HG02759 (cell line): ENCODE results near the gene CEP295NL.
"Not testable (repeated sequence)": the region's sequence is repeated elsewhere in the genome, so short reads cannot be mapped to it uniquely, and the experiment has no call there.

ENCODE experiments used
- ATAC-seq: cut with Tn5 transposase; IDR thresholded peaks from one replicate; pipeline ENCODE4 v1.9.1; 2021; ENCODE audit warnings: mild to moderate bottlenecking, moderate library complexity; ENCODE audit not compliant: unreplicated experiment

The CEP295NL gene, protein sequence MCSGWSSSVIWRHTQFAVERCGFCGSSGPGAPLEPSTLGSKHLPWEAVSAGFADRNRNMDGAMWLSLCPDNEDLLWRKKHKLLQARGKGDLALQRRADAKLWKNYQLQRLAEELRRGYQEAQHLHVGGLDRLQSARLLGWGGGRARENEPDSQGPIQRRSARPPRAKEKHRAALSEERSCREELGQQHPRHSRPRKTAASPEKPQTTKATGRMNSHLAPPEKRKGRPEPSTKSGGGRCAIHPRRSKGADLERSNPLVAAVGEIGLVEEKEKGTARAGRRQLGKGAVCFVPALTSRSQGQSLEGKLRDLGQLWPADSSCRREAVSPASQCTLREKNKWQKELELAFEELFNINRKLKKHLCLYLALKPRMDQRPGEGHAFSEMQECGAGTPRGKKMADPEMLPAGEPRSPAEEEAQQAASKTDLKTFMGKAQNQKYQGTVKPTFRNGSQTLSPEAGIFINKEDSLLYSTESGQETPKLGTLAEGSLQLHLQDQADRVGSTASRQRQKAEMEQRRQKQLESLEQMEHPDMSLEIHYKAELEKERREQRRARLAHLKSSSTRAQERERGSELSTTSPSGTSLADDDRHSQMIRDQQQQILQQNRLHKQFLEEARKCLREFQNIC

DNA sequence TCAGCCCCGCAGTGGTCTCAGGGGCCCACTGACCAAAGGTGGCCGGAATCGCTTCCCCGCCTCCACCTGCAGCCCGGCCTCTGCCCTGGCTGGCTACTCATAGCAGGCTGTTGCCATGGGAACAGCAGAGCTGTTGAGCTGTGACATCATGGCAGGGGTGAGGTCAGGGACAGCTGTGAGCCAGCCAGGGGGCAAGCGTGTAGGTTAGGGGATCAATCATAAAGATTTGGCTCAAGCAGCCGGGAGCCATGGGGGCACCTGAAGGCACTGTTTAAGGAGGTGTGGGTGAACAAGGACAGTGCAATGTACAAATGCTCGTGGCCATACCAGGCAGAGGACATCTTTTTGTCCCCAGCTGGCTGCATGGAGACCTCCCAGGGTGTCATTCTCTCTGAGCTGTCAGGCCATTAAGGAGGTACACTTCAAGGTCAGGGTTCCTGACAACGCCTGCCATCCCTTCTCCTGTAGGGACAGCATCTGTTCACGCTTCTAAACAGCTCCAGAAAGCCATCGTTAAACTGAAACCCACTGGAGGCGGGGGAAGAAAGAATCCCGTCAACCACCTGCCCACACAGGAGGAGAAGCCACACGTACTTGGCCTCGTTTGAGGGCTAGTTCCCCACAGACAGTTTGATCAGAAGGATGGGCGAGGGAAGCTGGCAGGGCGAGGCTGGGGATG lies at the start of gene CEP295NL:
TSS of gene CEP295NL (minus strand) at position 101 of the 679 bp plus-strand sequence. CDS start 1,373 bp downstream, outside the sequence.
- ATAC-seq, result no peak

DNA sequence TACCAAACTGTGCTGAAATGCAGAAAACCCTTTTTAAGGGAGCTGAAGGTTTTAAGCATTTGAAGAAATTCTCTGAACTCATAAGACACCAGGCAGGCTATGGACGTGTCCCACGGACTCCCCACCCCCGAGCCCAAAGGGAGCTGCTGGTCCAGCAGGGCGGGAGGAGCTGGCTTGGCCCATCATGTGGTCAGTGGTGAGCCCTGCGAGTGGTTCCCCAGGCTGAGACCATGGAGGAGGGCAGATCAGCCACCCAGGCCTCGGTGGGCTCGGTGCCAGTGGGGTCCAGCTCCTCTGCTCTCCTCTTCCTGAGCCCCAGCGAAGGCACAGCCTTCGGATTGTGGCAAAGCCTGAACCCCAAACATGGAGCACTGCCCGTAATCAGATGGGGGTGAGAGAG lies 49.7 kb upstream of the CEP295NL start:
- no peak for ATAC-seq

DNA sequence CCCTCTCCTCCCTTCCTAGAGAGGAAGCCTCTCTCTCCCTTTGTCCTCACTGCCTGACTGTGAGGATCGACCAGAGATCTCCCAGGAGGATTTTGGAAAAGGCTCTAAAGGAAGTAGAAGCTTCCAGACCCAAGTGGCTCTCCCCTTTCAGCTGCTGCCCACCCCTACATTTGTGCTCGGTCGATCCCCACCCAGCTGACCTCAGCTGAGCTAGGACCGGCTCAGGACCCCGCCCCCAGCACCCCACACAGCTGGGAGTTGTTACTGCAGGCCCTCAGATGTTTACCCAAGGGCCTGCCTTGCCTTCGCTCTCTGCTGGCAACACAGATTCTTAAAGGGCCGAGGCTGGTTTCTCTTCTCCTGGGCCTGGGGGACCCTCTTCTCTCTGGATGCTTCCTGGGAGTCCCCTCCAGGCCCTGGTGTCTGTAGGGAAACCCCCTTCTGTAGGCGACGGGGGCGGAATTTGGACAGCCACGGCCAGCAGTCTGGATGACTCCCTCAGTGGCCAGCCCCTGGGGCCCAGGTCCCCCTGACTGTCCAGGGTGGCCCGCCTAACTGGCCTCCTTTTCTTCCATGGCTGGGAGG lies 49.1 kb upstream of the CEP295NL start:
- ATAC-seq, result no peak

DNA sequence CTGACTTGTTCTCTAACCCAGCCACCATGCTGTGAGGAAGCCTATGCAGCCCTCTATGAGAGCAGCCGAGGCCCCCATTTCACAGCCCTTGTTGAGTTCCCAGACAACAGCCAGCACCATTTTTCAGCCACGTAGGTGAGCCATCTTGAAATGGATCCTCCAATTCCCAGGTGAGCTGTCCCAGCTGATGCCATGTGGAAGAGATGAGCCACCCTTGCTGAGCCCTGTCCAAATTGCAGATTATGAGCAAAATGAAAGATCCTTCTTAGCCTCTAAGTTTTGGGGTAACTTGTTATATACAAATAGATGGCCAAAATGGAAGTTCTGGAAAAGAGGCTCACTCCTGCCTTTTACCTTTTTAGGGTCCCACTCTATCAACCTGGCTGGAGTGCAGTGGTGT lies 47.9 kb upstream of the CEP295NL start:
- no peak for ATAC-seq

DNA sequence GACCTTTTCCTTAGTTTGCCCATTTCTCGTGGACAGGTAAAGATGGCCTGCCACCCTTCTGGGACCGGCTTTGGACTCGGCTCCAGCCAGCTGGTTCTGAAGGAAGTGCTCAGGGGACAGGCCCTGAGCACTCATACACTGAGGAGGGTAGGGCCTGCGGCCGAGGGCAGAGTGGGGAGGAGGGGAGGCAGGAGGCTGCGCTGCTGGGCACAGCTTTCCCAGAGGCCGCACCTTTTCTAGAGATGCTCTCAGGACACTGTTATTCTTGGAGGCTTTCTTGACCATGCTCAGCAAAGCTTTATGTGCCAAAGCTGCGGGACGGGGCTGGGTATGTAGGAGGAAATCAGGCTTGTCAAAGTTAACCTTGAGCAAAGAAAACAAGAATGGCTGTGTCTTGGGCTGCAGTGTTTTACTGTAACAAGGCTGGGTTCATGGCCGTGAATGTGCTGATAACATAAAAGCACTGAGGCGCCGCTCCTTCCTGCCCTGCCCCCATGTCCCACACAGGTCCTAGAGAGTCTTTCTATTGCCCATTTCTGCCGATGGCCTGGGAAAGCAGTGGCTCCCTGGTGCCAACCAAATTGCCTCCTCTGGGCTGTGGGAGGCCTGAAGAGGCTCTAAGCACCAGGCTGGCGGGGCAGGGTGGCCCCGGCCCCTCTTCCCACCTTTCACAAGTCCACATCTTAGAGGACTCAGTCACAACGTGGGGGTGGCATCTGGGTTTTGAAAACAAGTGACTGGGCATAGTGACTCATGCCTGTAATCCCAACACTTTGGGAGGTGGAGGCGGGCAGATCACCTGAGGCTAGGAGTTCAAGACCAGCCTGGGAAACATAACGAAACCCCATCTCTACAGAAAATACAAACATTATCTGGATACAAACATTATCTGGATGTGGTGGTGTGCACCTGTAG lies 44.5 kb upstream of the CEP295NL start:
- no peak for ATAC-seq

DNA sequence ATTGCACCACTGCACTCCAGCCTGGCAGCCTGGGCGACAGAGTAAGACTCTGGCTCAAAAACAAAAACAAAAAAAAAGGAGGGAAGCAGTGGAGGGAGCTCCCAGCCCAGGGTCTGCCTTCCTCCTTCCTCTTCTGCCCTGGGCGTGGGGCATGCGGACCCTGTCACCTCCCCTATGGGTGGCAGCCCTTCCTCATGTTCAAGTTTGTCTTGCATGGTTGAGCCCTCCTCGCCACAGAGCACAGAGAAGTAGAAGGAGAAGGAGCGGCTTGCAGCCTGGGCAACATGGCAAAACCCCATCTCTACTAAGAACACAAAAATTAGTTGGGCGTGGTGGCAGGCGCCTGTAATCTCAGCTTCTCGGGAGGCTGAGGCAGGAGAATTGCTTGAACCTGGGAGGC lies 43.6 kb upstream of the CEP295NL start:
- ATAC-seq, result no peak

DNA sequence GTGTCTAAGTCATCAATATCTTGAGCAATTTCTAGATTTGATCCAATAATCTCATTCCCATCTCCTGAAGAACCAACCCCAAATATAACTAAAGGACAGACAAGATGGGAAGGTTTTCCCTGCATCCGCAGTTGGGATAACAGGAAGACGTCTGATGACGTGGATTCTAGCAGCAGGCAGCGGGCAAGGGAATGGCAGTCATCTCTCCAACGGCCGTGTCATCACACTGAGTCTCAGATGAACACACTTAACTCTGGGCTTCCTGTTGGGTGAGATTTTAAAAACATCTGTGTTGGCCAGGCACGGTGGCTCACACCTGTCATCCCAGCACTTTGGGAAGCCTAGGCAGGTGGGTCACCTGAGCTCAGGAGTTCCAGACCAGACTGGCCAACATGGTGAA lies 43.1 kb upstream of the CEP295NL start:
- ATAC-seq, result no peak

DNA sequence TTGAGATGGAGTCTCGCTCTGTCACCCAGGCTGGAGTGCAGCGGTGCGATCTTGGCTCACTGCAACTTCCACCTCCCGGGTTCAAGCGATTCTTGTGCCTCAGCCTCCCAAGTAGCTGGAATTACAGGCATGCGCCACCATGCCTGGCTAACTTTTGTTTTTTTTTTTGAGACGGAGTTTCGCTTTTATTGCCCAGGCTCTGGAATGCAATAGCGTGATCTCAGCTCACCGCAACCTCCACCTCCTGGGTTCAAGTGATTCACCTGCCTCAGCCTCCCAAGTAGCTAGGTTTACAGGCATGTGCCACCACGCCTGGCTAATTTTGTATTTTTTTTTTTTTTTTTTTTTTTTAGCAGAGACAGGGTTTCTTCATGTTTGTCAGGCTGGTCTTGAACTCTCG lies 42.5 kb upstream of the CEP295NL start:
- not testable (repeated sequence) for ATAC-seq

DNA sequence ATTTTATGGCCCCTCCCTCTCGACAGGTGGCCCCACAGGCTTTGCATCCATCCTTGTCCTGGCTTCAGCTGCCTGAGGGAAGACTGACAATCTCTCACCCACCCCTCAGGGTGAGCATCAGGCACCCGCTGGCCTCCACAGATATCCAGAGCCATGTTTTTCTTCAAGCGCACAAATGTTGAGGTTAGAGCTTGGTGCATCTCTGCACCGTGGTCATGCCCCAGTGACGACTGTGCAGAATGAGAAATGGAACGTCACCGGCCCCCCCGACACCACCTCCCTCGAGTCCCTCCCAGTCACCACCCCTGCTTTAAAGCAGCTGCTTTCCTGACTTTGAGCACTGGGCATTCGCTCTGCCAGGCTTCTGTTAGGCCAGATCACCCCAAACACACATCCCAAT lies 42.0 kb upstream of the CEP295NL start:
- no peak for ATAC-seq

DNA sequence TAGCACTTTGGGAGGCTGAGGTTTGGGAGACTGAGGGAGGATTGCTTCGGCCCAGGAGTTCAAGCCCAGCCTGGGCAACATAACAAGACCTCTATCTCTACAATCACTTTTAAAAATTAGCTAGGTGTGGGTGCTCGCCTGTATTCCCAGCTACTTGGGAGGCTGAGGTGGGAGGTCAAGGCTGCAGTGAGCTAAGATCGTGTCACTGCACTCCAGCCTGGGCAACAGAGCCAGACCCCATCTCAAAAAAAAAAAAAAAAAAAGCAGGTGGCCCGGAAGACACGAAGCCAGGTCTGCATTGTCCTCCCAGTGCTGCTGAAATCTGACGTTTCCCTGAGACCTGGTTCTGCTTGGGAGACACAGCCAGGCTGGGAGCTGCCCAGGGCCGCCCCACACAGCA lies 41.0 kb upstream of the CEP295NL start:
- ATAC-seq, result no peak

DNA sequence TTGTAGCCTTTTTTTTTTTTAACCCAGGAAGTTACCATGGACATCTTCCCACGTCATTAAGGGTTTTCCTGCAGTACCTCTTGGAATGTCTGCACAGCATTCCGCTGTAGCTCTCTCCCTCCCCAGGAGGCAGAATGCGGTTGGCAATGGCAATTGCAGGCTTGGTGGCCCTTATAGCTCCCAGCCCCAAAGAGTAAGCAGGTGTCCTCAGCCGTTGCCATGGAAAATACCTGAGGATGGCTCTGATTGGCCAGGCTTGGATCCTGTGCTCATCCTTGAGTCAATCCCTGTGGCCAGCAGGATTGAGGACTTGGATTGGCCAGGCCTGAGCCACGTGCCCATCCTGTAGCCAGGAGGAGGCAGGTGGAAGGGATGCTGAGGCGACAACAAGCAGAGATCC lies 37.7 kb upstream of the CEP295NL start:
- no peak for ATAC-seq

DNA sequence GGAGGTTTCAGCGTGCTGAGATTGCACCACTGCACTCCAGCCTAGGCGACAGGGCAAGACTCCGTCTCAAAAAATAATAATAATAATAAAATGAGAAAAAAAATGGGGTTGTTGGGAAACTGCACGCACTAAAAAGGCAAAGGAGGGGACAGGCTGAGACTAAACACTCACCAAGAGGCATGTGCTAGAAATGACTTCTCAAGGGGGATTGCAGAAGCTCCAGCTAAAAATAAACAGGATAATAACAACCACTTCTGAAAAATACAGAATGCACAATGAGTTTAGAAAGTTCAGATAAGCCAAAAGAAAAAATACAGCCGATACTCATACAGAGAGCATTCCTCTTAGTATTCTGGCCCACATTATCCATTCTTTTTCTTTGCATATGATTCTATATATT lies 37.3 kb upstream of the CEP295NL start:
- no peak for ATAC-seq

DNA sequence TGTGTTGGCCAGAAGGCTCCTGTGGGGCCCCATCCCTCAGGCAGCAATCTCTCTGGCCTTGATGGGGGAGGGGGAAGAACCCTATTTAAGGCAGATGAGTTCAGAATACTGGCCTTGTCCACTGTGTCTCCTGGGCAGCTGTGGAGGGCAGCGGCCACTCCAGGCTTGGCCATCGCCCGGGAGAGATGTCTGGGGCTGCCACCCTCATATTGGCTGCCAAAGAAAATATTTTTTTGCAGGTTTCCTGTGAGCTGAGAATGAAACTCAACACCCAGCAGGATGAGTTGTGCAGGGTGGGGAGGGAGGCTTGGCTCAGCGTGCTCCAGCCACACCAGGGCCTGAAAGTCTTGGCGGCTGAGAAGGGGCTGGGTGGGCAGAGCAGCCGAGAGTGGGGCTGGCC lies 36.6 kb upstream of the CEP295NL start:
- ATAC-seq, result no peak

DNA sequence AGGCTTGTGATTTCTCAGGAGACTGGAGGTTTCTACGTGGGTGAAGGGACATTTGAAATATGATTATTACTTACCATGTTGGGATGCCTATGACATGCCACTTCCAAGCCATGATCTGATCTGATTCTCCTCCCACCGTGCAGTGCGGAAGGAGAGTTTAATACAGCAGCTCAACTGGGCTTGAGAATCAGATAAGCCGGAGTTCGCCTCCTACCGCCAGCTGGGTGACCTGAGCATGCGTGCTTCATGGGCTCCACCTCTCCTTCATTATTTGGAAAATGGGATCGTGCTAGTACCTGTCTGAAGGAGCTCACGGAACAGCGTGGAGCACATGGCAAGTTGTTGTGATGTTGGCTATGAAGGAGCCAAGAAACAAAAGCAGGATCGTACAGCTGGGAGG lies 34.6 kb upstream of the CEP295NL start:
- no peak for ATAC-seq

DNA sequence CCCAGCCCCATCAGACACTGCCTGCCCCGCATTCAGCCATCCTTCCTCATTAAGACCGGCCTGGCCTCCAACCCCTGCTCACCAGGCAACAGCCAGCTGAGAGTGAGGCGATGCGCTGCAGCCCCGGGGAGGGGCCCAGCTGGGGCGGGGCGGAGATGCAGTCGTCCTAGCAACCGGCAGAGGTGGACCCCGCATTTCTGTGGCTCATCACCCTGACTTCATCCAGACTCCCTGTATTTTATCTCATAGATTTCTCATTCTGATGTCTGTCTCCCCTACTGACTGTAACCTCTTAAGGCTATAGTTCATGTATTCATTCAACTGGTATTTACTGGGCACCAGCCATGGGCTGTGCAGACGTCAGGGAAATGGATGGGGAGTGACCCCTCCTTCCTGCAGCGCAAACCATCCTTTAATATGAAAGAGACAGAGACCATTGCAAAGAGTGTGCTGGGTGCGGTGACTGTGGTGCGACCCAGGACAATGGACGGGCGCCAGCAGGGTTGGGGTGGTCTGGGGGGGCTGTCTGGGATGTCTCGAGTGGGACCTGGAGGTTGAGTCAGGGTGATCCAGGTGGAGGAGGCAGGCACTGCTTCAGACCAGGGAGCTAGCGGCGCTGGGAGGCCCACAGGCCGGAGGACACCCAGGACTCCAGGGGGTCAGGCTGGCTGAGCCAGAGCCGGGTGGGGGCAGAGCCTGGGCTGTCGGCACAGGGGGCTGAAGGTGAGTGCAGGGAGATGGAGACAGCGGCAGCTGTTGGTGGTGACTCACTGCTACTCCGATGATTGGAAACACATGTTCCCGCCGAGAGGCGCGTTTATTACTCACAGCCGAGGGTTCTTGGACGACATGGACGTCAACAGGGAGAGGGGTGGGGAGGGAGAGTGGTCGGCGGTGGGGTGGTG lies 32.7 kb upstream of the CEP295NL start:
- no peak for ATAC-seq

DNA sequence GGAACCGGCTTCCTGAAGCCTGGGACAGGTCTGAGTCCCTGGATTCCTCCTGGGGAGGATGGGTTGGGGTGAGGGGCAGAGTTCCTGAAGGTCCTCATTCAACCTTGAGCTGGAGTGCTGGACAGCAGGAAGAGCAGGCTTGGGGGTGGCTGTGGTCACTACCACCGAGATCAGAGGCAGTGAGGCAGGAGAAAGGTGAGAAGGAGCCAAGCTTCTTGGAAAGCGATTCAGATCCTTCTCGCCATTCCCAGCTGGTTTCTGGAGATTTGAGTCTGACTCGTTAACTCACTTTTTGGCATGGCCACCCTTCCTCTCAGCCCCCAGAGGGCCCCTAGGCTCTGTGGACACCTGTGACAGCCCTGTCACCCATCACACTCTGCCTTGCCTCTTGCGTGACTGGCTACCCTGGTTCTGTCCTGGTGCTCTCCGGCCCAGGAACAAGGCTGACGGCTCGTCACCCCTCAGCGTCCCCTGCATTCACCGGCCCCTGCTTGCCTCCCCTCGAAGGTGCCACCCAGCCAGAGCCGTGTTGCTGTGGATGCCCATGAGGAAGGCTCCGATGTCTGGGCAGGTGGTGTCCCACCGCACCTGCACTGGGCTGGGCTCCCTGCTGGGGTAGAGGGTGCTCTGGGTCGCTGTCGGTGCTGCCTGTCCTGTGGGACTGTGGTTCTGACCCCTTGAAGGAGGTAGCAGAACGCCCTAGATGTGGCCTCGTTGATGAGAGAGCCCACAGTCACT lies 31.8 kb upstream of the CEP295NL start:
- ATAC-seq, result no peak

DNA sequence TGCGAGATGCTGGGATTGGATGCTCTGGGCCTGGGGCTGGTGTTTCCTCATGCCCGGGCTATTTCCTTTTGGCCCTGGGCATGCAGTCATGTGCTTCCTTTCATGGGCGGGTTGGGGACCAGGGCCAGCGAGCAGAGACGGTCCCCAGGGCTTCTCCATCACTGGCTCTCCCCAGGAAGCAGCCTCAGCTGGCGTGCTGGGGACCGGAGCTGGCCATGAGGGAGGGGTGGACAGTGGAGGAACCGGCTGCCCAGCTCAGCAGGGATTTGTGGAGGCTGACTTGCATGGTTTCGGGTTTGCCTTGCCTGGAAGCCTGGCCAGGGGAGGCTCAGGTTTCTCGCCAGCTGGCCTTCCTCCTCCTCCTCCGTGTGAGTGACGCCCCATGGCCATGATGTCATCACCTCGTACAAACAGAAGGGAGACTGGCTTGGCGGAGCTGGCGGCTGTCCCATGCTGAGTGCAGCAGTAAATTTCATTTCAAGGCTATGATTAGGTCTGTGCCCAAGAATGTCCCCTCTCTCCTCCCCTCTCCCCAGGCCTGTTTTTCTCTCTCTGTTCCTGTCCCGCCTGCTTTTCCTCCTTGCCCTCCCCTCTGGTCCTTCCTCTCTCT lies 31.1 kb upstream of the CEP295NL start:
- no peak for ATAC-seq
